ENCODE measurements around the gene AKAP6. TPM values are rescaled to one million over a fixed set of nuclear protein-coding genes. Genes with fewer than 3 reads are reported as not detected.
A peak's percentile ranks its signal among the peaks of the same experiment; 100 is the strongest.

AKAP6 gene
- total RNA-seq, 2 experiments from 2014 or later: 1.8 TPM

- CTCF ChIA-PET: no interaction called here
Observed at GRCh38 chr14:32318087-32318795, 10.9 kb upstream of the AKAP6 start.

GRCh38 chr14:32319368-32320049 is 9.6 kb upstream of the AKAP6 start:
- Mint-ChIP-seq H3K4me3 (no peak overlapping the region), H3K36me3 (no peaks in the 10 kb centered on the region), H3K9me3 (no peaks in the 10 kb centered on the region), H3K27me3 (peaks cover 7% of the 10 kb centered on the region), H3K4me1 (ENCODE audit: low read depth) (no peaks in the 10 kb centered on the region), H3K27ac (no peak overlapping the region)
- ChIA-PET CTCF (no interaction called here), POLR2A (no interaction called here)
- intact Hi-C loops (cut with micrococcal nuclease): no loop called here
- no peak for DNase-seq

More at GRCh38 chr14:32318087-32318795, 10.9 kb upstream of the AKAP6 start:
- DNase-seq: no peak
- POLR2A ChIA-PET: no interaction called here
- no peaks in the 10 kb centered on the region for H3K36me3 Mint-ChIP-seq
- peaks cover 7% of the 10 kb centered on the region for H3K27me3 Mint-ChIP-seq
- no peak overlapping the region for H3K27ac Mint-ChIP-seq
- no peaks in the 10 kb centered on the region for H3K4me1 Mint-ChIP-seq (ENCODE audit: low read depth)
- intact Hi-C loops (cut with micrococcal nuclease): no loop called here
- H3K9me3 Mint-ChIP-seq: no peaks in the 10 kb centered on the region
- no peak overlapping the region for H3K4me3 Mint-ChIP-seq

- H3K4me1 Mint-ChIP-seq (ENCODE audit: low read depth): no peaks in the 10 kb centered on the region
- no peak overlapping the region for H3K4me3 Mint-ChIP-seq
- no peak overlapping the region for H3K27ac Mint-ChIP-seq
- no peaks in the 10 kb centered on the region for H3K36me3 Mint-ChIP-seq
- H3K27me3 Mint-ChIP-seq: peaks cover 2% of the 10 kb centered on the region
- DNase-seq: no peak
- intact Hi-C loops (cut with micrococcal nuclease): no loop called here
- peaks cover 7% of the 10 kb centered on the region for H3K9me3 Mint-ChIP-seq
- POLR2A ChIA-PET: no interaction called here
- CTCF ChIA-PET: no interaction called here
Observed at GRCh38 chr14:32324601-32325000, 4.5 kb upstream of the AKAP6 start.

GRCh38 chr14:32327255-32327961 is 1.7 kb upstream of the AKAP6 start:
- H3K9me3 Mint-ChIP-seq: peaks cover 7% of the 10 kb centered on the region
- POLR2A ChIA-PET: no interaction called here
- H3K27ac Mint-ChIP-seq: no peak overlapping the region
- peaks cover 3% of the 10 kb centered on the region for H3K4me1 Mint-ChIP-seq (ENCODE audit: low read depth)
- CTCF ChIA-PET: no interaction called here
- H3K27me3 Mint-ChIP-seq: no peaks in the 10 kb centered on the region
- intact Hi-C loops (cut with micrococcal nuclease): no loop called here
- H3K36me3 Mint-ChIP-seq: no peaks in the 10 kb centered on the region
- H3K4me3 Mint-ChIP-seq: no peak overlapping the region
- DNase-seq: no peak

- ChIA-PET CTCF (no interaction called here), POLR2A (no interaction called here)
- intact Hi-C loops (cut with micrococcal nuclease): no loop called here
- H3K27me3 Mint-ChIP-seq: no peaks in the 10 kb centered on the region
- H3K27ac Mint-ChIP-seq: no peak overlapping the region
- no peak overlapping the region for H3K4me3 Mint-ChIP-seq
- peaks cover 5% of the 10 kb centered on the region for H3K4me1 Mint-ChIP-seq (ENCODE audit: low read depth)
- H3K9me3 Mint-ChIP-seq: peaks cover 7% of the 10 kb centered on the region
- no peak for DNase-seq
- no peaks in the 10 kb centered on the region for H3K36me3 Mint-ChIP-seq
Observed at GRCh38 chr14:32329690-32330285, 690 bp downstream of the AKAP6 start.

- H3K27me3 Mint-ChIP-seq: no peaks in the 10 kb centered on the region
- intact Hi-C loops (cut with micrococcal nuclease): no loop called here
- H3K36me3 Mint-ChIP-seq: no peaks in the 10 kb centered on the region
- ChIA-PET POLR2A (interaction anchor here (0.6 kb wide), 1 partner anchor 1442 kb away, joined by 3 read pairs; no protein-coding TSS in a partner anchor), CTCF (no interaction called here)
- H3K27ac Mint-ChIP-seq: no peak overlapping the region
- no peak for DNase-seq
- peaks cover 7% of the 10 kb centered on the region for H3K9me3 Mint-ChIP-seq
- peaks cover 5% of the 10 kb centered on the region for H3K4me1 Mint-ChIP-seq (ENCODE audit: low read depth)
- no peak overlapping the region for H3K4me3 Mint-ChIP-seq
Observed at GRCh38 chr14:32330351-32331111, 1.4 kb downstream of the AKAP6 start.

- Mint-ChIP-seq H3K27ac (no peak overlapping the region), H3K4me3 (no peak overlapping the region), H3K27me3 (no peaks in the 10 kb centered on the region), H3K4me1 (ENCODE audit: low read depth) (peaks cover 5% of the 10 kb centered on the region), H3K9me3 (peaks cover 2% of the 10 kb centered on the region), H3K36me3 (no peaks in the 10 kb centered on the region)
- intact Hi-C loops (cut with micrococcal nuclease): no loop called here
- POLR2A ChIA-PET: interaction anchor here (0.6 kb wide), 1 partner anchor 1443 kb away, joined by 3 read pairs; no protein-coding TSS in a partner anchor
- CTCF ChIA-PET: no interaction called here
- DNase-seq: no peak
Observed at GRCh38 chr14:32331206-32331605, 2.1 kb downstream of the AKAP6 start.

- intact Hi-C loops (cut with micrococcal nuclease): loop anchor here (1.0 to 2.0 kb wide), 2 partner anchors 74 to 139 kb away; no protein-coding TSS in a partner anchor
- Mint-ChIP-seq H3K36me3 (no peaks in the 10 kb centered on the region), H3K4me1 (ENCODE audit: low read depth) (peaks cover 5% of the 10 kb centered on the region), H3K9me3 (no peaks in the 10 kb centered on the region), H3K4me3 (no peak overlapping the region), H3K27me3 (no peaks in the 10 kb centered on the region), H3K27ac (no peak overlapping the region)
- POLR2A ChIA-PET: no interaction called here
- DNase-seq: peak; percentile 49
- CTCF ChIA-PET: interaction anchor here (0.5 kb wide), 1 partner anchor 76 kb away, joined by 3 read pairs; no protein-coding TSS in a partner anchor
Observed at GRCh38 chr14:32332415-32333316, 3.6 kb downstream of the AKAP6 start.

- H3K4me3 Mint-ChIP-seq: no peak overlapping the region
- H3K36me3 Mint-ChIP-seq: no peaks in the 10 kb centered on the region
- POLR2A ChIA-PET: no interaction called here
- H3K4me1 Mint-ChIP-seq (ENCODE audit: low read depth): peaks cover 5% of the 10 kb centered on the region
- CTCF ChIA-PET: no interaction called here
- no peaks in the 10 kb centered on the region for H3K27me3 Mint-ChIP-seq
- intact Hi-C loops (cut with micrococcal nuclease): no loop called here
- no peak overlapping the region for H3K27ac Mint-ChIP-seq
- DNase-seq: no peak
- H3K9me3 Mint-ChIP-seq: no peaks in the 10 kb centered on the region
Observed at GRCh38 chr14:32336702-32337101, 7.6 kb downstream of the AKAP6 start.

GRCh38 chr14:32337759-32338158 is 8.7 kb downstream of the AKAP6 start:
- DNase-seq: no peak
- ChIA-PET POLR2A (no interaction called here), CTCF (no interaction called here)
- no peaks in the 10 kb centered on the region for H3K4me1 Mint-ChIP-seq (ENCODE audit: low read depth)
- no peaks in the 10 kb centered on the region for H3K9me3 Mint-ChIP-seq
- H3K36me3 Mint-ChIP-seq: no peaks in the 10 kb centered on the region
- no peak overlapping the region for H3K4me3 Mint-ChIP-seq
- H3K27ac Mint-ChIP-seq: no peak overlapping the region
- intact Hi-C loops (cut with micrococcal nuclease): no loop called here
- H3K27me3 Mint-ChIP-seq: no peaks in the 10 kb centered on the region

- no peak overlapping the region for H3K27ac Mint-ChIP-seq
- no peaks in the 10 kb centered on the region for H3K4me1 Mint-ChIP-seq (ENCODE audit: low read depth)
- CTCF ChIA-PET: no interaction called here
- H3K36me3 Mint-ChIP-seq: no peaks in the 10 kb centered on the region
- no peaks in the 10 kb centered on the region for H3K27me3 Mint-ChIP-seq
- DNase-seq: no peak
- no peaks in the 10 kb centered on the region for H3K9me3 Mint-ChIP-seq
- POLR2A ChIA-PET: no interaction called here
- intact Hi-C loops (cut with micrococcal nuclease): no loop called here
- H3K4me3 Mint-ChIP-seq: no peak overlapping the region
Observed at GRCh38 chr14:32339188-32339587, 10.1 kb downstream of the AKAP6 start.
